SK-N-SH (cell line): ENCODE measurements around the gene FAM120B. TPM values are rescaled to one million over a fixed set of nuclear protein-coding genes. Genes with fewer than 3 reads are reported as not detected.

ENCODE experiments used
- CTCF ChIA-PET: fragments of 300-600, 350-600 bp; formaldehyde crosslinking; extraction: SDS; loops from one replicate; lab custom pipeline; 2021; lab: Yijun Ruan, JAX
- POLR2A ChIA-PET: fragments of 350-600 bp; sonication (Branson Sonifier 250); formaldehyde crosslinking; extraction: SDS; loops from one replicate; lab custom pipeline; 2020; ENCODE audit warnings: antibody characterized with exemption, inconsistent platforms; lab: Yijun Ruan, JAX
- DNase-seq: peaks from one replicate; pipeline ENCODE4 v3.0.0; 2012
- H2AFZ ChIP-seq: fragments of 200-600 bp; sonication (generic); 2 replicates; pipeline ENCODE4 v1.8.1; 2016; ENCODE audit warnings: antibody characterized with exemption, mild to moderate bottlenecking, low read depth
- H3F3A ChIP-seq: fragments of 200-600 bp; sonication (generic); replicated peaks from 2 replicates; pipeline ENCODE3; 2016; ENCODE audit warnings: antibody characterized with exemption, mild to moderate bottlenecking; ENCODE audit not compliant: insufficient read depth
- H3K27ac ChIP-seq, 2 experiments: fragments of 200-500 bp in 1 of 2; fragments of 200-600 bp in 1 of 2; sonication (Bioruptor generic) in 1 of 2; sonication (generic), shearing (Covaris generic) in 1 of 2; 2 replicates each; pipeline versions ENCODE4 v1.5.1 to v1.6.1; 2014 to 2016; ENCODE audit warnings: low read depth in 2 of 2, inconsistent platforms in 1 of 2, low read length in 1 of 2, mild to moderate bottlenecking in 1 of 2, mixed read lengths in 1 of 2
- H3K27me3 ChIP-seq: fragments of 200-600 bp; sonication (generic), shearing (Covaris generic); 2 replicates; pipeline ENCODE4 v1.6.1; 2016; ENCODE audit warnings: mixed run types; ENCODE audit not compliant: insufficient read depth
- H3K36me3 ChIP-seq, 2 experiments: fragments of 200-500 bp in 1 of 2; fragments of 200-600 bp in 1 of 2; sonication (Bioruptor generic) in 1 of 2; sonication (generic) in 1 of 2; replicated peaks in 1 of 2; 2 replicates each; pipeline versions ENCODE3 to v1.5.1; 2014 to 2016; ENCODE audit warnings: low read length in 1 of 2, mild to moderate bottlenecking in 1 of 2; ENCODE audit not compliant: insufficient read depth in 2 of 2, control insufficient read depth in 1 of 2
- H3K4me1 ChIP-seq, 2 experiments: fragments of 200-500 bp in 1 of 2; fragments of 200-600 bp in 1 of 2; sonication (Bioruptor generic) in 1 of 2; sonication (generic), shearing (Covaris generic) in 1 of 2; 2 replicates each; pipeline versions ENCODE4 v1.5.1 to v1.6.1; 2014 to 2016; ENCODE audit warnings: low read depth in 1 of 2, low read length in 1 of 2, mixed run types in 1 of 2; ENCODE audit not compliant: insufficient read depth in 2 of 2, control insufficient read depth in 1 of 2
- H3K4me2 ChIP-seq: fragments of 200-600 bp; sonication (generic), shearing (Covaris generic); 2 replicates; pipeline ENCODE4 v1.6.1; 2017; ENCODE audit warnings: mixed run types
- H3K4me3 ChIP-seq, 2 experiments: fragments of 200-500 bp in 1 of 2; fragments of 200-600 bp in 1 of 2; sonication (Bioruptor generic) in 1 of 2; sonication (generic), shearing (Covaris generic) in 1 of 2; 2 replicates each; pipeline versions ENCODE4 v1.5.1 to v1.8.1; 2014 to 2016; ENCODE audit warnings: low read depth in 2 of 2, inconsistent platforms in 1 of 2, low read length in 1 of 2, mild to moderate bottlenecking in 1 of 2, mixed read lengths in 1 of 2, moderate library complexity in 1 of 2
- H3K79me2 ChIP-seq: fragments of 200-600 bp; sonication (generic); 2 replicates; pipeline ENCODE4 v1.8.1; 2017; ENCODE audit warnings: mild to moderate bottlenecking; ENCODE audit not compliant: insufficient read depth
- H3K9ac ChIP-seq: fragments of 200-600 bp; sonication (generic); 2 replicates; pipeline ENCODE4 v1.6.1; 2017; ENCODE audit warnings: mixed run types
- H3K9me2 ChIP-seq: fragments of 200-600 bp; sonication (generic); 2 replicates; pipeline ENCODE4 v1.6.1; 2017; ENCODE audit warnings: mixed run types
- H3K9me3 ChIP-seq: fragments of 200-600 bp; sonication (generic); 2 replicates; pipeline ENCODE4 v1.6.1; 2017; ENCODE audit warnings: mixed run types, mild to moderate bottlenecking, moderate library complexity
- H4K20me1 ChIP-seq: fragments of 200-600 bp; sonication (generic); 2 replicates; pipeline ENCODE4 v1.6.1; 2017; ENCODE audit warnings: mild to moderate bottlenecking, mixed run types; ENCODE audit not compliant: insufficient read depth
- CHD2 ChIP-seq: fragments of 150-350 bp; IDR thresholded peaks from 2 replicates; pipeline ENCODE4 v1.6.1; 2018; ENCODE audit warnings: low read length; ENCODE audit not compliant: partially characterized antibody
- ELF1 ChIP-seq: IDR thresholded peaks from 2 replicates; pipeline ENCODE4 v1.4.0; 2012
- EP300 ChIP-seq, 2 experiments: IDR thresholded peaks; 2 replicates each; pipeline versions ENCODE4 v1.4.0 to v1.6.1; 2012; ENCODE audit warnings: borderline replicate concordance in 1 of 2, low read depth in 1 of 2, low read length in 1 of 2
- EZH2phosphoT487 ChIP-seq: fragments of 200-600 bp; sonication (generic); IDR thresholded peaks from 2 replicates; pipeline ENCODE4 v1.6.1; 2017; ENCODE audit warnings: low read depth, mixed run types, mild to moderate bottlenecking, antibody characterized with exemption, moderate library complexity, borderline replicate concordance
- FOSL2 ChIP-seq: IDR thresholded peaks from 2 replicates; pipeline ENCODE4 v1.4.0; 2012; ENCODE audit warnings: low read depth, mild to moderate bottlenecking, moderate library complexity, borderline replicate concordance
- FOXJ3 ChIP-seq: sonication (generic); formaldehyde crosslinking; IDR thresholded peaks from 2 replicates; pipeline ENCODE4 v1.5.1; 2020; ENCODE audit warnings: mild to moderate bottlenecking, missing genetic modification reagents
- GABPA ChIP-seq: IDR thresholded peaks from 2 replicates; pipeline ENCODE4 v1.4.0; 2012; ENCODE audit warnings: low read depth, mild to moderate bottlenecking
- GATA2 ChIP-seq: sonication (generic); formaldehyde crosslinking; IDR thresholded peaks from 2 replicates; pipeline ENCODE4 v1.5.0; 2020; ENCODE audit warnings: mild to moderate bottlenecking, missing genetic modification reagents
- MEF2A ChIP-seq: IDR thresholded peaks from 2 replicates; pipeline ENCODE4 v1.4.0; 2012; ENCODE audit warnings: low read depth, borderline replicate concordance
- MXI1 ChIP-seq: IDR thresholded peaks from 2 replicates; pipeline ENCODE4 v1.6.1; 2012; ENCODE audit warnings: mild to moderate bottlenecking, low read depth, low read length, improper control_type of control experiment
- NRF1 ChIP-seq: IDR thresholded peaks from 2 replicates; pipeline ENCODE4 v1.6.1; 2012; ENCODE audit warnings: low read depth, mild to moderate bottlenecking, low read length
- POLR2AphosphoS5 ChIP-seq: IDR thresholded peaks from 2 replicates; pipeline ENCODE4 v1.6.1; 2012; ENCODE audit warnings: low read depth, low read length
- RAD21 ChIP-seq: IDR thresholded peaks from 2 replicates; pipeline ENCODE4 v1.6.1; 2012; ENCODE audit warnings: mild to moderate bottlenecking, low read length
- RCOR1 ChIP-seq: fragments of 150-350 bp; IDR thresholded peaks from 2 replicates; pipeline ENCODE4 v1.6.1; 2017; ENCODE audit warnings: antibody characterized with exemption, low read length
- SIN3A ChIP-seq: IDR thresholded peaks from 2 replicates; pipeline ENCODE4 v1.6.1; 2012; ENCODE audit warnings: low read depth, mild to moderate bottlenecking, low read length, moderate library complexity, borderline replicate concordance
- SMC3 ChIP-seq: IDR thresholded peaks from 2 replicates; pipeline ENCODE4 v1.6.1; 2012; ENCODE audit warnings: low read depth, low read length, improper control_type of control experiment
- TAF1 ChIP-seq: IDR thresholded peaks from 2 replicates; pipeline ENCODE4 v1.6.1; 2012; ENCODE audit warnings: low read depth, mild to moderate bottlenecking, low read length, moderate library complexity, borderline replicate concordance
- TEAD4 ChIP-seq: IDR thresholded peaks from 2 replicates; pipeline ENCODE4 v1.4.0; 2012; ENCODE audit warnings: mild to moderate bottlenecking, borderline replicate concordance; ENCODE audit not compliant: insufficient read depth
- USF1 ChIP-seq: IDR thresholded peaks from 2 replicates; pipeline ENCODE4 v1.4.0; 2012; ENCODE audit warnings: low read depth, borderline replicate concordance
- YY1 ChIP-seq: IDR thresholded peaks from 2 replicates; pipeline ENCODE4 v1.4.0; 2012; ENCODE audit warnings: low read depth, mild to moderate bottlenecking
- WGBS: methylation state at CpG from one replicate; pipeline ENCODE4 v1.1.6; 2017; ENCODE audit warnings: low lambda C conversion rate; 5-methylcytosine and 5-hydroxymethylcytosine counted together
- polyA plus RNA-seq, 3 experiments: library from polyadenylated mRNA; depleted of rRNA; stranded (reverse); fragments of >200 nt; gene quantifications; 2 replicates each; pipeline ENCODE4 v1.2.3, GENCODE V29; 2012
- TF ChIP-seq, protein P1 (sequence below): IDR thresholded peaks from 2 replicates; pipeline ENCODE4 v1.6.1; 2012; ENCODE audit warnings: mild to moderate bottlenecking, low read depth, low read length, moderate library complexity
- TF ChIP-seq, protein P2 (sequence below): IDR thresholded peaks from 2 replicates; pipeline ENCODE4; 2012
- TF ChIP-seq, protein P3 (sequence below): IDR thresholded peaks from 2 replicates; pipeline ENCODE4 v1.4.0; 2012; ENCODE audit warnings: low read depth, borderline replicate concordance
- TF ChIP-seq, protein P4 (sequence below): IDR thresholded peaks from 2 replicates; pipeline ENCODE4 v1.4.0; 2012; ENCODE audit warnings: low read depth

The FAM120B gene
- polyA plus RNA-seq (2012; rRNA removed): 7.7 and 9.6 TPM in 2 replicates
- polyA plus RNA-seq (2012; cell fraction: cytosol; rRNA removed): 9.0 and 9.2 TPM in 2 replicates
- polyA plus RNA-seq (2012; cell fraction: nucleus; rRNA removed): 20.5 and 22.1 TPM in 2 replicates

GRCh38 chr6:170306324-170307079 is at the start of gene FAM120B:
Gene FAM120B, plus strand, starts transcription at chr6:170306758. Its CDS starts 10,633 bp downstream, at chr6:170317391.
- WGBS: 0% methylated on average over 8 of the region's 97 CpGs
- CTCF ChIA-PET: interaction anchor here (0.5 to 4.2 kb wide), 5 partner anchors 11 to 518 kb away, joined by 3 to 15 read pairs (median 3); no protein-coding TSS in a partner anchor
- Histone ChIP-seq H3K27me3 (no peaks in the 10 kb centered on the region), H3K4me3 (peak within 1 kb of the TSS; percentile 94 to 100)
- peak; percentile 97 for TF ChIP-seq POLR2AphosphoS5
- peak; percentile 51; the same call in 1 of the 2 replicates for TF ChIP-seq SIN3A
- no peak for TF ChIP-seq GATA2 (CRISPR knock-in tag)
- TF ChIP-seq, protein P1, sequence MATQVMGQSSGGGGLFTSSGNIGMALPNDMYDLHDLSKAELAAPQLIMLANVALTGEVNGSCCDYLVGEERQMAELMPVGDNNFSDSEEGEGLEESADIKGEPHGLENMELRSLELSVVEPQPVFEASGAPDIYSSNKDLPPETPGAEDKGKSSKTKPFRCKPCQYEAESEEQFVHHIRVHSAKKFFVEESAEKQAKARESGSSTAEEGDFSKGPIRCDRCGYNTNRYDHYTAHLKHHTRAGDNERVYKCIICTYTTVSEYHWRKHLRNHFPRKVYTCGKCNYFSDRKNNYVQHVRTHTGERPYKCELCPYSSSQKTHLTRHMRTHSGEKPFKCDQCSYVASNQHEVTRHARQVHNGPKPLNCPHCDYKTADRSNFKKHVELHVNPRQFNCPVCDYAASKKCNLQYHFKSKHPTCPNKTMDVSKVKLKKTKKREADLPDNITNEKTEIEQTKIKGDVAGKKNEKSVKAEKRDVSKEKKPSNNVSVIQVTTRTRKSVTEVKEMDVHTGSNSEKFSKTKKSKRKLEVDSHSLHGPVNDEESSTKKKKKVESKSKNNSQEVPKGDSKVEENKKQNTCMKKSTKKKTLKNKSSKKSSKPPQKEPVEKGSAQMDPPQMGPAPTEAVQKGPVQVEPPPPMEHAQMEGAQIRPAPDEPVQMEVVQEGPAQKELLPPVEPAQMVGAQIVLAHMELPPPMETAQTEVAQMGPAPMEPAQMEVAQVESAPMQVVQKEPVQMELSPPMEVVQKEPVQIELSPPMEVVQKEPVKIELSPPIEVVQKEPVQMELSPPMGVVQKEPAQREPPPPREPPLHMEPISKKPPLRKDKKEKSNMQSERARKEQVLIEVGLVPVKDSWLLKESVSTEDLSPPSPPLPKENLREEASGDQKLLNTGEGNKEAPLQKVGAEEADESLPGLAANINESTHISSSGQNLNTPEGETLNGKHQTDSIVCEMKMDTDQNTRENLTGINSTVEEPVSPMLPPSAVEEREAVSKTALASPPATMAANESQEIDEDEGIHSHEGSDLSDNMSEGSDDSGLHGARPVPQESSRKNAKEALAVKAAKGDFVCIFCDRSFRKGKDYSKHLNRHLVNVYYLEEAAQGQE: peak; percentile 44; the same call in 1 of the 2 replicates
- peak; percentile 99 for TF ChIP-seq NRF1
- no peak for TF ChIP-seq USF1
- TF ChIP-seq, protein P2, sequence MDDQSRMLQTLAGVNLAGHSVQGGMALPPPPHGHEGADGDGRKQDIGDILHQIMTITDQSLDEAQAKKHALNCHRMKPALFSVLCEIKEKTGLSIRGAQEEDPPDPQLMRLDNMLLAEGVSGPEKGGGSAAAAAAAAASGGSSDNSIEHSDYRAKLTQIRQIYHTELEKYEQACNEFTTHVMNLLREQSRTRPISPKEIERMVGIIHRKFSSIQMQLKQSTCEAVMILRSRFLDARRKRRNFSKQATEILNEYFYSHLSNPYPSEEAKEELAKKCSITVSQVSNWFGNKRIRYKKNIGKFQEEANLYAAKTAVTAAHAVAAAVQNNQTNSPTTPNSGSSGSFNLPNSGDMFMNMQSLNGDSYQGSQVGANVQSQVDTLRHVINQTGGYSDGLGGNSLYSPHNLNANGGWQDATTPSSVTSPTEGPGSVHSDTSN: no peak
- TF ChIP-seq CHD2: no peak
- TF ChIP-seq TAF1: peak; percentile 93
- TF ChIP-seq GABPA: peak; percentile 92
- TF ChIP-seq, protein P3, sequence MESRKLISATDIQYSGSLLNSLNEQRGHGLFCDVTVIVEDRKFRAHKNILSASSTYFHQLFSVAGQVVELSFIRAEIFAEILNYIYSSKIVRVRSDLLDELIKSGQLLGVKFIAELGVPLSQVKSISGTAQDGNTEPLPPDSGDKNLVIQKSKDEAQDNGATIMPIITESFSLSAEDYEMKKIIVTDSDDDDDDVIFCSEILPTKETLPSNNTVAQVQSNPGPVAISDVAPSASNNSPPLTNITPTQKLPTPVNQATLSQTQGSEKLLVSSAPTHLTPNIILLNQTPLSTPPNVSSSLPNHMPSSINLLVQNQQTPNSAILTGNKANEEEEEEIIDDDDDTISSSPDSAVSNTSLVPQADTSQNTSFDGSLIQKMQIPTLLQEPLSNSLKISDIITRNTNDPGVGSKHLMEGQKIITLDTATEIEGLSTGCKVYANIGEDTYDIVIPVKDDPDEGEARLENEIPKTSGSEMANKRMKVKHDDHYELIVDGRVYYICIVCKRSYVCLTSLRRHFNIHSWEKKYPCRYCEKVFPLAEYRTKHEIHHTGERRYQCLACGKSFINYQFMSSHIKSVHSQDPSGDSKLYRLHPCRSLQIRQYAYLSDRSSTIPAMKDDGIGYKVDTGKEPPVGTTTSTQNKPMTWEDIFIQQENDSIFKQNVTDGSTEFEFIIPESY: no peak
- TF ChIP-seq EP300 (IDR thresholded peaks at IDR 0.05; ENCODE audit: borderline replicate concordance in 1 of 2, low read depth in 1 of 2, low read length in 1 of 2): no peak
- TF ChIP-seq EZH2phosphoT487: no peak
- TF ChIP-seq, protein P4, sequence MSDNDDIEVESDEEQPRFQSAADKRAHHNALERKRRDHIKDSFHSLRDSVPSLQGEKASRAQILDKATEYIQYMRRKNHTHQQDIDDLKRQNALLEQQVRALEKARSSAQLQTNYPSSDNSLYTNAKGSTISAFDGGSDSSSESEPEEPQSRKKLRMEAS: peak; percentile 83
- no peak for TF ChIP-seq SMC3
- TF ChIP-seq TEAD4: no peak
- no peak for TF ChIP-seq FOXJ3 (CRISPR knock-in tag)
- peak; percentile 95 for TF ChIP-seq MXI1
- no peak for TF ChIP-seq RCOR1
- TF ChIP-seq MEF2A: no peak
- TF ChIP-seq YY1: no peak; the same call in 1 of the 2 replicates
- TF ChIP-seq FOSL2: no peak
- peak; percentile 88 for TF ChIP-seq ELF1
- no peak for TF ChIP-seq RAD21
- TF ChIP-seq, all 33 proteins: peak for 9
- peaks cover 30% of the 10 kb centered on the region for H4K20me1 ChIP-seq
- peak within 1 kb of the TSS; percentile 71 to 84 for H3K27ac ChIP-seq
- H2AFZ ChIP-seq: peak within 1 kb of the TSS; percentile 83
- DNase-seq: peak; percentile 99
- H3K79me2 ChIP-seq: peaks cover 56% of the 10 kb centered on the region
- POLR2A ChIA-PET: interaction anchor here (1.0 kb wide), 3 partner anchors 49 to 555 kb away, joined by 3 read pairs; partner anchors contain the start of genes DYNLT2 and ERMARD
- H3K9ac ChIP-seq: peak within 1 kb of the TSS; percentile 94
- H3K4me2 ChIP-seq: peak within 1 kb of the TSS; percentile 96
- H3K9me2 ChIP-seq: no peaks in the 10 kb centered on the region
- no peaks in the 10 kb centered on the region for H3K9me3 ChIP-seq
- peaks cover 11 to 30% of the 10 kb centered on the region in 2 experiments; a peak in 3 of 4 replicates for H3K4me1 ChIP-seq
- H3K36me3 ChIP-seq: peaks cover 0 to 10% of the 10 kb centered on the region in 2 experiments
- H3F3A ChIP-seq: no peaks in the 10 kb centered on the region
